Retinal pigment epithelial cell (primary cell): ENCODE results near the gene NPAS3.
A peak's percentile ranks its signal among the peaks of the same experiment; 100 is the strongest.

ENCODE experiments used
- DNase-seq: peaks from one replicate; pipeline ENCODE4 v3.0.0-alpha.2; 2010; ENCODE audit warnings: low read depth
- H3K4me3 ChIP-seq: 2 replicates; pipeline ENCODE4 v1.5.1; 2011; ENCODE audit warnings: mild to moderate bottlenecking, low read length, control low read depth, moderate library complexity
- CTCF ChIP-seq: conservative IDR thresholded peaks from 2 replicates; pipeline ENCODE4 v1.5.1; 2011; ENCODE audit warnings: low read depth, low read length, control low read depth, inconsistent platforms

Gene NPAS3

GRCh38 chr14:33796356-33796755, 857.7 kb downstream of the NPAS3 start:
- TF ChIP-seq CTCF, result peak; percentile 4
- H3K4me3 ChIP-seq, result no peak overlapping the region
- DNase-seq, result peak; percentile 82

DNA sequence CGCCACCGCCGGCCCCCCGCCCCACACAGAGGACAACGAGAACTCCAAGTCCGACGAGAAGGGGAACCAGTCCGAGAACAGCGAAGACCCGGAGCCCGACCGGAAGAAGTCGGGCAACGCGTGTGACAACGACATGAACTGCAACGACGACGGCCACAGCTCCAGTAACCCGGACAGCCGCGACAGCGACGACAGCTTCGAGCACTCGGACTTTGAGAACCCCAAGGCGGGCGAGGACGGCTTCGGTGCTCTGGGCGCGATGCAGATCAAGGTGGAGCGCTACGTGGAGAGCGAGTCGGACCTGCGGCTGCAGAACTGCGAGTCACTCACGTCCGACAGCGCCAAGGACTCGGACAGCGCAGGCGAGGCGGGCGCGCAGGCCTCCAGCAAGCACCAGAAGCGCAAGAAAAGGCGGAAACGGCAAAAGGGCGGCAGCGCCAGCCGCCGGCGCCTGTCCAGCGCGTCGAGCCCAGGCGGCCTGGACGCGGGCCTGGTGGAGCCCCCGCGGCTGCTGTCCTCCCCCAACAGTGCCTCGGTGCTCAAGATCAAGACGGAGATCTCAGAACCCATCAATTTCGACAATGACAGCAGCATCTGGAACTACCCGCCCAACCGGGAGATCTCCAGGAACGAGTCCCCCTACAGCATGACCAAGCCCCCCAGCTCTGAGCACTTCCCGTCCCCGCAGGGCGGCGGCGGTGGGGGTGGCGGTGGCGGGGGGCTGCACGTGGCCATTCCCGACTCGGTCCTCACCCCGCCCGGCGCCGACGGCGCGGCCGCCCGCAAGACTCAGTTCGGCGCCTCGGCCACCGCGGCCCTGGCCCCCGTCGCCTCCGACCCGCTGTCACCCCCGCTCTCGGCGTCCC, 861.3 kb downstream of the NPAS3 start:
- no peak overlapping the region for H3K4me3 ChIP-seq

GRCh38 chr14:33800735-33801163, 862.1 kb downstream of the NPAS3 start:
- no peak overlapping the region for H3K4me3 ChIP-seq
- TF ChIP-seq CTCF, result no peak
- no peak for DNase-seq

More for the DNA sequence above, 861.3 kb downstream of the NPAS3 start:
- TF ChIP-seq CTCF, result no peak
- DNase-seq, result no peak

- no peak overlapping the region for H3K4me3 ChIP-seq
- no peak for TF ChIP-seq CTCF
- no peak for DNase-seq
These were observed 864.1 kb downstream of the NPAS3 start for GRCh38 chr14:33802737-33803136.

DNA sequence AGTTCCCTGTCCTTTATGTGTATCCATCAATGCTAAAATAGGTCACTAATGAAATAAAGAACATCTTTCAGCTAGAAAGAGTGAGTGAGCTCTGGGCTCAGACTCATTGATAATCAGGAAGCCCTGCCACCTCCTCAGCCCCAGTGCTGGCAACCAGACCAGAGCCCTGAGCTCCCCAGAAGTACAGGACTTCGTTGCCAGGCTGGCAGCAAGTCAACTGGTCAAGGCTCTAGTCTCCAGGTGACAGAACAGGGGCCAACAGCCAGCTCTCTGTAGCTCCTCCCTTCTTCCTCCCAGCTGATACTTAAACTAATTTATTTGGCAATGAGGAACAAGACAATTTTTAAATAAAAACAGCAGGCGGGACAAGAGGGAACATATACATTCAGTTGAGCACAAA, 866.9 kb downstream of the NPAS3 start:
- DNase-seq, result no peak
- no peak overlapping the region for H3K4me3 ChIP-seq
- TF ChIP-seq CTCF, result no peak

- no peak for TF ChIP-seq CTCF
- DNase-seq, result no peak
- no peak overlapping the region for H3K4me3 ChIP-seq
These were observed 868.2 kb downstream of the NPAS3 start for GRCh38 chr14:33806905-33807304.

DNA sequence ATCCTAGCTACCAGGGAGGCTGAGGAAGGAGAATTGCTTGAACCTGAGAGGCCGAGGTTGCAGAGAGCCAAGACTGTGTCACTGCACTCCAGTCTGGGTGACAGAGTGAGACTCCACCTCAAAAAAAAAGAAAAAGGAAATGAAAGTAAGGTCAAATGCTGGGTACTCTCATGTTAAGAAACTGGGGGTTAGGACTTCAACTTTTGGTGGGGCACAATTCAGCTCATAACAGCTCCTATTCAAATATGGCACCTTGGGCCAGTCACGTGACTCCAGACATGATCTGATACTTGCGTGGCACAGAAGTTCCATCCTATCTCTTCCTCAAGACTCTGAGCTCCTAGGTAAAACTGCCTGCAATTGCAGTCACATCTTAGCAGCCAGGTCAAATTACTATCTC, 869.5 kb downstream of the NPAS3 start:
- no peak overlapping the region for H3K4me3 ChIP-seq
- no peak for DNase-seq
- TF ChIP-seq CTCF, result no peak
